ENCODE data around the gene TPST2.
A peak's percentile ranks its signal among the peaks of the same experiment; 100 is the strongest.

The TPST2 gene

DNA sequence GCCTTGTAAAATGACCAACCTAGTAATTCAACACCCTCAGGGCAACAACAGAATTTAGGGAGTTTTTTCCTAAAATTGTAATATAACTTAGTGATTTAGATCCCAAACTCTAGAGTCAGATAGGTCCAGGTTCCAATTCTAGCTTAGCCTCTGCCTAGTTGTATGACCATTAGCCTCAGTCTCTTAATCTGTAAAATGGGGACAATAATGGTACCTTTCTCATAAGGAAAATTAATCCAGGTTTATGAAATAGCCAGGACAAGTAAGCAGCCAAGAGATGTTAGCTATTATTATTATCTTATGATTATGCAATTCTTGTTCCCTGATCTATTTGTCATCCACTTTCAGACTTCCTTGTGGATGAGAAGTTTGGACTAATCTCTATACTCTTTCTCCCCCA lies 81.8 kb downstream of the TPST2 start:
- TF ChIP-seq, protein P1, sequence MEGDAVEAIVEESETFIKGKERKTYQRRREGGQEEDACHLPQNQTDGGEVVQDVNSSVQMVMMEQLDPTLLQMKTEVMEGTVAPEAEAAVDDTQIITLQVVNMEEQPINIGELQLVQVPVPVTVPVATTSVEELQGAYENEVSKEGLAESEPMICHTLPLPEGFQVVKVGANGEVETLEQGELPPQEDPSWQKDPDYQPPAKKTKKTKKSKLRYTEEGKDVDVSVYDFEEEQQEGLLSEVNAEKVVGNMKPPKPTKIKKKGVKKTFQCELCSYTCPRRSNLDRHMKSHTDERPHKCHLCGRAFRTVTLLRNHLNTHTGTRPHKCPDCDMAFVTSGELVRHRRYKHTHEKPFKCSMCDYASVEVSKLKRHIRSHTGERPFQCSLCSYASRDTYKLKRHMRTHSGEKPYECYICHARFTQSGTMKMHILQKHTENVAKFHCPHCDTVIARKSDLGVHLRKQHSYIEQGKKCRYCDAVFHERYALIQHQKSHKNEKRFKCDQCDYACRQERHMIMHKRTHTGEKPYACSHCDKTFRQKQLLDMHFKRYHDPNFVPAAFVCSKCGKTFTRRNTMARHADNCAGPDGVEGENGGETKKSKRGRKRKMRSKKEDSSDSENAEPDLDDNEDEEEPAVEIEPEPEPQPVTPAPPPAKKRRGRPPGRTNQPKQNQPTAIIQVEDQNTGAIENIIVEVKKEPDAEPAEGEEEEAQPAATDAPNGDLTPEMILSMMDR (IDR thresholded peaks at IDR 0.05; ENCODE audit: low read depth, low read length, missing control alignments), result no peak

DNA sequence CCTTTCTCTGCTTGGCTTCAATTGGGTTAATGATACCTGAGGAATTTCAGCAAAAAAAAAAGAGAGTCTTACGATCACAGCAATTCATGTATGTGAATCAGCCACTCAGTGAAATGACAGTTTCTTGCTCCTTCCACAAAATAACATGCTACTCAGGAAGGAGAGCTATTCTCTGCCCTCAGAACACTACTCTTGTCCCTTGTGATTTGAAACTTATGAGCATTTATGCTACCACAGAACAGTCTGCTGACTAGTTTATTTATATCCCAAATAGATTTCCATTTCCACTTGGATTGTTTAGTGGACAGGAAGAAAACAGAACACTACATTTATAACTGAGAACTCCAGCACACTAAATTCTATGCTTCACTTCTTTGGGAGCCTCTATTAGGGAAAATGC lies 86.2 kb downstream of the TPST2 start:
- DNase-seq (ENCODE audit: low read depth), result no peak
- TF ChIP-seq, protein P1 (IDR thresholded peaks at IDR 0.05; ENCODE audit: low read depth, low read length, missing control alignments), result no peak

More for the DNA sequence above, 81.8 kb downstream of the TPST2 start:
- no peak overlapping the region for H3K4me3 ChIP-seq (ENCODE audit: low read depth, low read length)
- DNase-seq (ENCODE audit: low read depth), result no peak

DNA sequence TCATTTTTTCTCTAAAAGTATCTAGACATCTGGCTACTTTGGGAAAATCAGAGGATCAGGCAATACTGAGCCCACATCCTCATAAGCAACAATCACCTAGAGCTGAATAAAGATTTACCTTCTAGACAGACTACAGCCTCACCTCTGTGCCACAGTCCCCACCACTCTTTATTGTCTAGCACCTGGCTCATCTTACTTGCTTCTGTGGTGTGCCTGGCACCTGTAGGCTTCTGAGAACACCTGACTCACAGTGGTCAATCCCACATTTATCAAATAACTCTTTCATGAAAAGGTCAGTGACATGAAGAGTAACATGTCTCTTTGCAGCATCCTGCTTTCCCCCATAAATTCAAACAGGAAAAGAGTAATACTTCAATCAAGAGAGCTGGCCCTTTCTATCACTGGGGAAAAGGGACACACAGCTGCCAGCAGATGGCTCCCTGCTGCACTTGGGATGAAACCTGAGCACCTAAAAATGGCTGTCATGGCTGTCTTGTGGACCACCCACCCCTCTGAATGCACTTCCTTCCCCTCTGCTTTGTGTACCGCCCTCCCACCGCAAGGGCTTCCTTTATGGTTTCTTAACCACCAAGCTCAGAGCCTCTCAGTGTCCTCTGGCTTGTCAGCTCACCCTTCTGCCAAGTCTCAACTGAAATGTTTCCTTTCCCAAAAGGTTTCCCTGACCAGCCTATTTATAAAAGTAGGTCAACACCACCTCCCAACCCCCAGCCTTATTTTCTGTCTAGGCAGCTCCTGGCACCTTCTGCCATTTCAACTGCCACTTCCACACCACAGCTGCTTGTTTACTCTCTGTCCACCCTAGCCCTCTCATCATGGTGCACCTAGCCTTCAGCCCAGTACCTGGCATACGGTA lies 87.0 kb downstream of the TPST2 start:
- no peak overlapping the region for H3K4me3 ChIP-seq (ENCODE audit: low read depth, low read length)
- DNase-seq (ENCODE audit: low read depth), result peak; percentile 26
- TF ChIP-seq, protein P1 (IDR thresholded peaks at IDR 0.05; ENCODE audit: low read depth, low read length, missing control alignments), result peak; percentile 67

More for the DNA sequence above, 86.2 kb downstream of the TPST2 start:
- no peak overlapping the region for H3K4me3 ChIP-seq (ENCODE audit: low read depth, low read length)

DNA sequence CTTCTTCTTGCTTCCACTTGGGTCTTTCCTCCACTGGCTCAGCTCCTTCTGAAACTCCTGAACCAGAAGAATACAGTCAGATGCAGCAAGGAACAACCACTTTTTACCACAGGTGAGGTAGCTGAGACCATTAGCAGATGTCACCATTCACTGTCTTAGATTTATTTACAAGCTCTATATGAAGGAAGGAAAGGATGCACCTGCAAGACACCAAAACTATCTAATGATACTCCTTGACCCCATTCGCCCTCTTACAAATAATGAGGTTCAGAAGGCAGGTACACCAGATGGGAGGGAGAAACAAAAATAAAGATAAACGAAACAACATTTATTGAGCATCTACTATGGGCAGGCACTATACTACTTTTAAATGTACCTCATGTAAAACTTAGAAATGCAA lies 87.9 kb downstream of the TPST2 start:
- no peak overlapping the region for H3K4me3 ChIP-seq (ENCODE audit: low read depth, low read length)
- DNase-seq (ENCODE audit: low read depth), result no peak
- TF ChIP-seq, protein P1 (IDR thresholded peaks at IDR 0.05; ENCODE audit: low read depth, low read length, missing control alignments), result no peak

DNA sequence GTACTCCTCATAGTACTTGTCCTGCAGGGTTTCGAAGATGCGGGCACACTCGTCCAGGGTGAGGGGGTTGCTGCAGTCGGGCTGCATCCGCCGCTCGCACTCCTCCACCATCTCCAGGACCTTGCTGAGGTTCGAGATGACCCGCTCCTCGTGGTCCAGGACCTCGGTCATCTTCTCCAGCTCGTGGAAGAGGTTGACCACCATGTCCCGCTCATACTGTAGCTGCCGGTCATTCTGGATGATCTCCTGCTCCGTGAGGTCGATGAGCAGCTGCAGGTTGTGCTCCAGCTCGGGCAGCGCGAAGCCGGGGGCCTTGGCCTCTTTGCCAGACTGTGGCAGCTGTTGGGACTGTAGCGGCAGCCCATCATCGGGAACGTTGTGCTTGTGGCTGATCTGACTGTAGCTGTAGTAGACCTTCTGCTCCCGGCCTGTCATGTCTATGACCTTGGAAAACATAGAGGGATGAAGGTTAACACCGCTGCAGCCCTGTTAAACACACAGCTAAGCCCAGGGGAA lies 90.7 kb downstream of the TPST2 start:
- DNase-seq (ENCODE audit: low read depth), result no peak
- TF ChIP-seq, protein P1 (IDR thresholded peaks at IDR 0.05; ENCODE audit: low read depth, low read length, missing control alignments), result no peak
- no peak overlapping the region for H3K4me3 ChIP-seq (ENCODE audit: low read depth, low read length)

DNA sequence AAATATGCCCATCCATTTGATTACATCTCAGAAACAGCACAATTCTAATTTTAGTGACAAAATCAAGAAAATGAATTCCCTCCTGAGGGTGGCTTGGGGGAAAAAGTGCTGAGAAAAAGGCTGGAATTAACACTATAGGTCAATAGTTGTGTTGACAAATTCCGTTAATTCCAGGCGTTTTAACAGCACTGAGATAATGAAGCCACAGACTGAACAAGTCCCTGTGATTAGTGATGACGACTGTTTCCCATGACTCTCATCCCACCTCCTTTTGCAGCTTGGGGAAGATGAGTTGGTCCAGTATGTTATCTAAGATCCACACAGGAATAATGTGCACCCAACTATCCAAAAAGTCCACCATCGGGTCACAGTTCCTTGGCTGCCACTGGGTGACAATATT lies 93.5 kb downstream of the TPST2 start:
- TF ChIP-seq, protein P1 (IDR thresholded peaks at IDR 0.05; ENCODE audit: low read depth, low read length, missing control alignments), result no peak
- no peak overlapping the region for H3K4me3 ChIP-seq (ENCODE audit: low read depth, low read length)
- no peak for DNase-seq (ENCODE audit: low read depth)
